GM23338 (cell line): Measurements from ENCODE around the gene NLRP7. TPM values are rescaled to one million over a fixed set of nuclear protein-coding genes. Genes with fewer than 3 reads are reported as not detected.

ENCODE experiments used
- ATAC-seq: fragments of 200-7000 bp; cut with Tn5 transposase; 3 replicates; pipeline ENCODE4 v1.9.1; 2020
- DNase-seq: peaks from one replicate; pipeline ENCODE4 v3.0.0-alpha.2; 2015; ENCODE audit warnings: low spot score
- H2AFZ ChIP-seq: fragments of 200-600 bp; sonication (generic); 2 replicates; pipeline ENCODE4 v1.8.0; 2016; ENCODE audit warnings: antibody characterized with exemption, mild to moderate bottlenecking, moderate library complexity
- H3F3A ChIP-seq: fragments of 200-600 bp; sonication (generic); replicated peaks from 2 replicates; pipeline ENCODE4 v1.8.0; 2017; ENCODE audit warnings: antibody characterized with exemption, mixed run types, low read depth
- H3K27ac ChIP-seq: fragments of 200-600 bp; sonication (generic); 2 replicates; pipeline ENCODE4 v1.6.1; 2016; ENCODE audit warnings: low read depth
- H3K27me3 ChIP-seq: fragments of 200-600 bp; sonication (generic); 2 replicates; pipeline ENCODE4 v1.8.0; 2016; ENCODE audit warnings: mild to moderate bottlenecking, mixed run types, moderate library complexity; ENCODE audit not compliant: insufficient read depth
- H3K36me3 ChIP-seq: fragments of 200-600 bp; sonication (generic); 2 replicates; pipeline ENCODE4 v1.8.0; 2016; ENCODE audit warnings: mild to moderate bottlenecking; ENCODE audit not compliant: insufficient read depth
- H3K4me1 ChIP-seq: fragments of 200-600 bp; sonication (generic); 2 replicates; pipeline ENCODE4 v1.8.0; 2016; ENCODE audit warnings: mild to moderate bottlenecking, moderate library complexity; ENCODE audit not compliant: insufficient read depth
- H3K4me2 ChIP-seq: fragments of 200-600 bp; sonication (generic); 2 replicates; pipeline ENCODE4 v1.7.1; 2017; ENCODE audit warnings: mixed run types
- H3K4me3 ChIP-seq: fragments of 200-600 bp; sonication (generic); 2 replicates; pipeline ENCODE4 v1.6.1; 2016; ENCODE audit warnings: mixed run types
- H3K79me2 ChIP-seq: fragments of 200-600 bp; sonication (generic); replicated peaks from 2 replicates; pipeline ENCODE4 v1.8.0; 2017; ENCODE audit warnings: mild to moderate bottlenecking; ENCODE audit not compliant: insufficient read depth
- H3K9me2 ChIP-seq: fragments of 200-600 bp; sonication (generic); 2 replicates; pipeline ENCODE4 v1.8.0; 2017; ENCODE audit not compliant: insufficient read depth
- H4K20me1 ChIP-seq: fragments of 200-600 bp; sonication (generic); replicated peaks from 2 replicates; pipeline ENCODE4 v1.8.0; 2017; ENCODE audit warnings: mild to moderate bottlenecking; ENCODE audit not compliant: insufficient read depth
- H3K27ac Mint-ChIP-seq: 2 replicates; pipeline ENCODE4 v1.8.0; 2020; ENCODE audit warnings: inconsistent platforms, mild to moderate bottlenecking, moderate library complexity, mixed read lengths
- H3K27me3 Mint-ChIP-seq: 3 replicates; pipeline ENCODE4 v1.8.0; 2022; ENCODE audit warnings: low read depth, mild to moderate bottlenecking, moderate library complexity, mixed read lengths, inconsistent platforms; ENCODE audit not compliant: insufficient read depth, poor library complexity
- H3K36me3 Mint-ChIP-seq: 3 replicates; pipeline ENCODE4 v1.8.0; 2021; ENCODE audit warnings: low read depth, mild to moderate bottlenecking, inconsistent platforms, moderate library complexity, mixed read lengths
- H3K4me1 Mint-ChIP-seq: 3 replicates; pipeline ENCODE4 v1.8.0; 2020; ENCODE audit warnings: mild to moderate bottlenecking, inconsistent platforms, mixed read lengths
- H3K4me3 Mint-ChIP-seq: 3 replicates; pipeline ENCODE4 v1.8.0; 2021; ENCODE audit warnings: moderate library complexity, mild to moderate bottlenecking, inconsistent platforms, mixed read lengths
- H3K9me3 Mint-ChIP-seq: 3 replicates; pipeline ENCODE4 v1.8.0; 2020; ENCODE audit warnings: moderate library complexity, mild to moderate bottlenecking, inconsistent platforms, mixed read lengths
- CREB1 ChIP-seq: fragments of 250-450 bp; sonication (Bioruptor Pico); IDR thresholded peaks from 2 replicates; pipeline ENCODE4 v1.5.0; 2020; ENCODE audit warnings: low read depth, mild to moderate bottlenecking, moderate library complexity
- EZH2 ChIP-seq: fragments of 200-600 bp; sonication (generic); IDR thresholded peaks from one replicate; pipeline ENCODE4 v1.8.0; 2017; ENCODE audit warnings: antibody characterized with exemption, mild to moderate bottlenecking, low read depth; ENCODE audit not compliant: unreplicated experiment
- EZH2phosphoT487 ChIP-seq: fragments of 200-600 bp; sonication (generic); IDR thresholded peaks from one replicate; pipeline ENCODE4 v1.8.1; 2018; ENCODE audit warnings: antibody characterized with exemption; ENCODE audit not compliant: unreplicated experiment
- NANOG ChIP-seq: IDR thresholded peaks from 2 replicates; pipeline ENCODE4 v1.6.1; 2016; ENCODE audit warnings: antibody characterized with exemption, borderline replicate concordance
- ZNF114 ChIP-seq: fragments of 250-450 bp; sonication (Bioruptor Pico); IDR thresholded peaks from 2 replicates; pipeline ENCODE4 v1.5.0; 2020; ENCODE audit warnings: mild to moderate bottlenecking, moderate library complexity
- ZNF462 ChIP-seq: fragments of 250-450 bp; sonication (Bioruptor Pico); IDR thresholded peaks from 2 replicates; pipeline ENCODE4 v1.5.0; 2020; ENCODE audit warnings: mild to moderate bottlenecking, moderate library complexity
- polyA plus RNA-seq: library from polyadenylated mRNA; unstranded; fragments of >200 nt; fragmentation: Nextera tagmentation; extraction: Ambion mirVana; gene quantifications from 2 replicates; pipeline ENCODE4 v1.2.1, GENCODE V29; 2016
- total RNA-seq: library from RNA; depleted of rRNA; stranded (reverse); fragments of >200 nt; shearing (Covaris generic); gene quantifications from 2 replicates; pipeline ENCODE4 v1.2.3, GENCODE V29; 2014
- TF ChIP-seq, protein P1 (sequence below): IDR thresholded peaks from 2 replicates; pipeline ENCODE4 v1.6.1; 2016; ENCODE audit warnings: antibody characterized with exemption
- TF ChIP-seq, protein P2 (sequence below): IDR thresholded peaks from one replicate; pipeline ENCODE4 v1.6.1; 2018; ENCODE audit warnings: antibody characterized with exemption; ENCODE audit not compliant: unreplicated experiment

Gene NLRP7
- total and polyA plus RNA-seq, 2 experiments from 2014 or later = 1.2 to 2.2 TPM

DNA sequence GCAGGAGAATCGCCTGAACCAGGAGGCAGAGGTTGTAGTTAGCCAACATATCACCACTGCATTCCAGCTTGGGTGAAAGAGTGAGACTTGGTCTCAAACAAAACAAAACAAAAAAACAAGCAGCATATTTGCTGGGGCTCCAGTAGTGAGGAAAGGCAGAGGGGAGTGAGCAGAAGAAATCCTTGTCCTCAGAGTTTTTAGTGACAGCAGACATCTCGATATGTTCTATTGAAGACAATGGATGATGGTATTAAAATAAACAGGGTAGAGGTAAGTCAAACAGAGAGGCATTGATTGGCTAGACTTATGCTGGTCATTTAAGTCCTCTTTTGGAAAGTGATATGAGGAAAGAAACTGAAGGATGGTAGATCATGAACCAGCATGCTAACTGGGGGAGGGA is 19.0 kb downstream of the NLRP7 start:
- Histone ChIP-seq H3K4me2 (no peak overlapping the region), H2AFZ (no peak overlapping the region), H3F3A (no peaks in the 10 kb centered on the region), H4K20me1 (no peaks in the 10 kb centered on the region), H3K4me1 (no peaks in the 10 kb centered on the region), H3K27ac (no peak overlapping the region), H3K4me3 (no peak overlapping the region), H3K79me2 (no peaks in the 10 kb centered on the region), H3K9me2 (no peaks in the 10 kb centered on the region), H3K36me3 (no peaks in the 10 kb centered on the region), H3K27me3 (no peaks in the 10 kb centered on the region)
- peaks cover 17% of the 10 kb centered on the region for H3K36me3 Mint-ChIP-seq
- no peak overlapping the region for H3K4me3 Mint-ChIP-seq
- H3K27me3 Mint-ChIP-seq = peaks cover 2% of the 10 kb centered on the region
- H3K9me3 Mint-ChIP-seq = peaks cover 68% of the 10 kb centered on the region
- peak; percentile 68 for DNase-seq
- no peak for TF ChIP-seq ZNF114 (CRISPR knock-in tag)
- no peak for TF ChIP-seq EZH2
- no peak for TF ChIP-seq NANOG
- TF ChIP-seq, protein P1, sequence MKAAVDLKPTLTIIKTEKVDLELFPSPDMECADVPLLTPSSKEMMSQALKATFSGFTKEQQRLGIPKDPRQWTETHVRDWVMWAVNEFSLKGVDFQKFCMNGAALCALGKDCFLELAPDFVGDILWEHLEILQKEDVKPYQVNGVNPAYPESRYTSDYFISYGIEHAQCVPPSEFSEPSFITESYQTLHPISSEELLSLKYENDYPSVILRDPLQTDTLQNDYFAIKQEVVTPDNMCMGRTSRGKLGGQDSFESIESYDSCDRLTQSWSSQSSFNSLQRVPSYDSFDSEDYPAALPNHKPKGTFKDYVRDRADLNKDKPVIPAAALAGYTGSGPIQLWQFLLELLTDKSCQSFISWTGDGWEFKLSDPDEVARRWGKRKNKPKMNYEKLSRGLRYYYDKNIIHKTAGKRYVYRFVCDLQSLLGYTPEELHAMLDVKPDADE = no peak
- TF ChIP-seq, protein P2, sequence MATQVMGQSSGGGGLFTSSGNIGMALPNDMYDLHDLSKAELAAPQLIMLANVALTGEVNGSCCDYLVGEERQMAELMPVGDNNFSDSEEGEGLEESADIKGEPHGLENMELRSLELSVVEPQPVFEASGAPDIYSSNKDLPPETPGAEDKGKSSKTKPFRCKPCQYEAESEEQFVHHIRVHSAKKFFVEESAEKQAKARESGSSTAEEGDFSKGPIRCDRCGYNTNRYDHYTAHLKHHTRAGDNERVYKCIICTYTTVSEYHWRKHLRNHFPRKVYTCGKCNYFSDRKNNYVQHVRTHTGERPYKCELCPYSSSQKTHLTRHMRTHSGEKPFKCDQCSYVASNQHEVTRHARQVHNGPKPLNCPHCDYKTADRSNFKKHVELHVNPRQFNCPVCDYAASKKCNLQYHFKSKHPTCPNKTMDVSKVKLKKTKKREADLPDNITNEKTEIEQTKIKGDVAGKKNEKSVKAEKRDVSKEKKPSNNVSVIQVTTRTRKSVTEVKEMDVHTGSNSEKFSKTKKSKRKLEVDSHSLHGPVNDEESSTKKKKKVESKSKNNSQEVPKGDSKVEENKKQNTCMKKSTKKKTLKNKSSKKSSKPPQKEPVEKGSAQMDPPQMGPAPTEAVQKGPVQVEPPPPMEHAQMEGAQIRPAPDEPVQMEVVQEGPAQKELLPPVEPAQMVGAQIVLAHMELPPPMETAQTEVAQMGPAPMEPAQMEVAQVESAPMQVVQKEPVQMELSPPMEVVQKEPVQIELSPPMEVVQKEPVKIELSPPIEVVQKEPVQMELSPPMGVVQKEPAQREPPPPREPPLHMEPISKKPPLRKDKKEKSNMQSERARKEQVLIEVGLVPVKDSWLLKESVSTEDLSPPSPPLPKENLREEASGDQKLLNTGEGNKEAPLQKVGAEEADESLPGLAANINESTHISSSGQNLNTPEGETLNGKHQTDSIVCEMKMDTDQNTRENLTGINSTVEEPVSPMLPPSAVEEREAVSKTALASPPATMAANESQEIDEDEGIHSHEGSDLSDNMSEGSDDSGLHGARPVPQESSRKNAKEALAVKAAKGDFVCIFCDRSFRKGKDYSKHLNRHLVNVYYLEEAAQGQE = no peak
- no peak for TF ChIP-seq ZNF462 (CRISPR knock-in tag)
- no peak for TF ChIP-seq CREB1 (CRISPR knock-in tag)
- no peak for TF ChIP-seq EZH2phosphoT487
- H3K4me1 Mint-ChIP-seq = no peaks in the 10 kb centered on the region
- ATAC-seq = no peak
- no peak overlapping the region for H3K27ac Mint-ChIP-seq
